ENCODE results near the gene ENOSF1. TPM values are rescaled to one million over a fixed set of nuclear protein-coding genes. Genes with fewer than 3 reads are reported as not detected.
"Not testable (repeated sequence)": the region's sequence is repeated elsewhere in the genome, so short reads cannot be mapped to it uniquely, and the experiment has no call there.

Gene ENOSF1
- total and polyA plus RNA-seq, 4 donors, result 24.8 to 63.6 (median 45.1) TPM

GRCh38 chr18:730692-731091 is 18.3 kb upstream of the ENOSF1 start:
- H3K4me1 ChIP-seq (ENCODE audit: control insufficient read depth, insufficient read depth, low read length), result no peaks in the 10 kb centered on the region
- DNase-seq (ENCODE audit: low read depth in 4 of 6, low spot score in 6 of 6), result no peak
- H3K4me3 ChIP-seq (ENCODE audit: low read depth, low read length), result no peak overlapping the region
- no peaks in the 10 kb centered on the region for H3K9me3 ChIP-seq (ENCODE audit: control insufficient read depth, insufficient read depth, low read length)
- no peak overlapping the region for H3K27ac ChIP-seq (ENCODE audit: low read depth, low read length)
- no peaks in the 10 kb centered on the region for H3K27me3 ChIP-seq (ENCODE audit: control insufficient read depth, insufficient read depth, low read length)
- peaks cover 10% of the 10 kb centered on the region for H3K36me3 ChIP-seq (ENCODE audit: control insufficient read depth, insufficient read depth, low read length)

GRCh38 chr18:730120-730519 is 17.7 kb upstream of the ENOSF1 start:
- H3K4me1 ChIP-seq (ENCODE audit: control insufficient read depth, insufficient read depth, low read length); H3K36me3 ChIP-seq (ENCODE audit: control insufficient read depth, insufficient read depth, low read length); H3K27me3 ChIP-seq (ENCODE audit: control insufficient read depth, insufficient read depth, low read length); H3K9me3 ChIP-seq (ENCODE audit: control insufficient read depth, insufficient read depth, low read length); DNase-seq (ENCODE audit: low read depth in 4 of 6, low spot score in 6 of 6); H3K4me3 ChIP-seq (ENCODE audit: low read depth, low read length); H3K27ac ChIP-seq (ENCODE audit: low read depth, low read length): not testable (repeated sequence)
- WGBS (ENCODE audit: insufficient coverage), result 100% methylated on average over 2 of the region's 5 CpGs

- Histone ChIP-seq H3K27me3 (ENCODE audit: control insufficient read depth, insufficient read depth, low read length) (no peaks in the 10 kb centered on the region), H3K9me3 (ENCODE audit: control insufficient read depth, insufficient read depth, low read length) (no peaks in the 10 kb centered on the region), H3K27ac (ENCODE audit: low read depth, low read length) (no peak overlapping the region), H3K36me3 (ENCODE audit: control insufficient read depth, insufficient read depth, low read length) (peaks cover 2% of the 10 kb centered on the region), H3K4me1 (ENCODE audit: control insufficient read depth, insufficient read depth, low read length) (no peaks in the 10 kb centered on the region), H3K4me3 (ENCODE audit: low read depth, low read length) (no peak overlapping the region)
- DNase-seq (ENCODE audit: low read depth in 4 of 6, low spot score in 6 of 6), result no peak
- WGBS (ENCODE audit: insufficient coverage), result 98% methylated on average over 5 of the region's 9 CpGs
Measured at GRCh38 chr18:725646-726045, 13.2 kb upstream of the ENOSF1 start.

GRCh38 chr18:723541-724080 is 11.2 kb upstream of the ENOSF1 start:
- Histone ChIP-seq H3K27me3 (ENCODE audit: control insufficient read depth, insufficient read depth, low read length) (no peaks in the 10 kb centered on the region), H3K4me1 (ENCODE audit: control insufficient read depth, insufficient read depth, low read length) (no peaks in the 10 kb centered on the region), H3K9me3 (ENCODE audit: control insufficient read depth, insufficient read depth, low read length) (no peaks in the 10 kb centered on the region), H3K36me3 (ENCODE audit: control insufficient read depth, insufficient read depth, low read length) (peaks cover 2% of the 10 kb centered on the region), H3K4me3 (ENCODE audit: low read depth, low read length) (no peak overlapping the region), H3K27ac (ENCODE audit: low read depth, low read length) (no peak overlapping the region)
- no peak for DNase-seq (ENCODE audit: low read depth in 4 of 6, low spot score in 6 of 6)
- no CpG with 5 or more reads among the region's 1 CpG for WGBS (ENCODE audit: insufficient coverage)

GRCh38 chr18:717003-717402 is 4.6 kb upstream of the ENOSF1 start:
- H3K27ac ChIP-seq (ENCODE audit: low read depth, low read length), result no peak overlapping the region
- WGBS (ENCODE audit: insufficient coverage), result 100% methylated on average over 1 of the region's 4 CpGs
- H3K9me3 ChIP-seq (ENCODE audit: control insufficient read depth, insufficient read depth, low read length), result no peaks in the 10 kb centered on the region
- H3K36me3 ChIP-seq (ENCODE audit: control insufficient read depth, insufficient read depth, low read length), result peaks cover 2% of the 10 kb centered on the region
- H3K4me1 ChIP-seq (ENCODE audit: control insufficient read depth, insufficient read depth, low read length), result peaks cover 5% of the 10 kb centered on the region
- H3K27me3 ChIP-seq (ENCODE audit: control insufficient read depth, insufficient read depth, low read length), result no peaks in the 10 kb centered on the region
- H3K4me3 ChIP-seq (ENCODE audit: low read depth, low read length), result no peak overlapping the region
- DNase-seq (ENCODE audit: low read depth in 4 of 6, low spot score in 6 of 6), result no peak

- H3K36me3 ChIP-seq (ENCODE audit: control insufficient read depth, insufficient read depth, low read length), result no peaks in the 10 kb centered on the region
- no peaks in the 10 kb centered on the region for H3K9me3 ChIP-seq (ENCODE audit: control insufficient read depth, insufficient read depth, low read length)
- H3K27me3 ChIP-seq (ENCODE audit: control insufficient read depth, insufficient read depth, low read length), result no peaks in the 10 kb centered on the region
- DNase-seq (ENCODE audit: low read depth in 4 of 6, low spot score in 6 of 6), result no peak
- no peak overlapping the region for H3K4me3 ChIP-seq (ENCODE audit: low read depth, low read length)
- peaks cover 9% of the 10 kb centered on the region for H3K4me1 ChIP-seq (ENCODE audit: control insufficient read depth, insufficient read depth, low read length)
- WGBS (ENCODE audit: insufficient coverage), result no CpG with 5 or more reads among the region's 1 CpG
- H3K27ac ChIP-seq (ENCODE audit: low read depth, low read length), result no peak overlapping the region
Measured at GRCh38 chr18:715626-716025, 3.2 kb upstream of the ENOSF1 start.

- WGBS (ENCODE audit: insufficient coverage), result 81% methylated on average over 17 of the region's 23 CpGs
- no peaks in the 10 kb centered on the region for H3K36me3 ChIP-seq (ENCODE audit: control insufficient read depth, insufficient read depth, low read length)
- no peaks in the 10 kb centered on the region for H3K9me3 ChIP-seq (ENCODE audit: control insufficient read depth, insufficient read depth, low read length)
- H3K4me1 ChIP-seq (ENCODE audit: control insufficient read depth, insufficient read depth, low read length), result peaks cover 9% of the 10 kb centered on the region
- H3K27me3 ChIP-seq (ENCODE audit: control insufficient read depth, insufficient read depth, low read length), result no peaks in the 10 kb centered on the region
- peak overlapping the region; percentile 28 for H3K4me3 ChIP-seq (ENCODE audit: low read depth, low read length)
- no peak overlapping the region for H3K27ac ChIP-seq (ENCODE audit: low read depth, low read length)
- DNase-seq (ENCODE audit: low read depth in 4 of 6, low spot score in 6 of 6), result no peak
Measured at GRCh38 chr18:713135-713490, 683 bp upstream of the ENOSF1 start.

- Histone ChIP-seq H3K9me3 (ENCODE audit: control insufficient read depth, insufficient read depth, low read length) (no peaks in the 10 kb centered on the region), H3K4me3 (ENCODE audit: low read depth, low read length) (peak overlapping the region; percentile 74), H3K27me3 (ENCODE audit: control insufficient read depth, insufficient read depth, low read length) (no peaks in the 10 kb centered on the region), H3K36me3 (ENCODE audit: control insufficient read depth, insufficient read depth, low read length) (no peaks in the 10 kb centered on the region), H3K4me1 (ENCODE audit: control insufficient read depth, insufficient read depth, low read length) (peaks cover 9% of the 10 kb centered on the region), H3K27ac (ENCODE audit: low read depth, low read length) (peak overlapping the region; percentile 64)
- under 1% methylated on average over 39 of the region's 42 CpGs for WGBS (ENCODE audit: insufficient coverage)
- peak in 4 of 6 donors; percentile 39 to 78 (median 56) for DNase-seq (ENCODE audit: low read depth in 4 of 6, low spot score in 6 of 6)
Measured at GRCh38 chr18:711657-712400, 601 bp downstream of the ENOSF1 start.

- Histone ChIP-seq H3K36me3 (ENCODE audit: control insufficient read depth, insufficient read depth, low read length) (no peaks in the 10 kb centered on the region), H3K27ac (ENCODE audit: low read depth, low read length) (peak overlapping the region; percentile 64), H3K9me3 (ENCODE audit: control insufficient read depth, insufficient read depth, low read length) (no peaks in the 10 kb centered on the region), H3K27me3 (ENCODE audit: control insufficient read depth, insufficient read depth, low read length) (no peaks in the 10 kb centered on the region), H3K4me1 (ENCODE audit: control insufficient read depth, insufficient read depth, low read length) (peaks cover 9% of the 10 kb centered on the region), H3K4me3 (ENCODE audit: low read depth, low read length) (peak overlapping the region; percentile 74)
- DNase-seq (ENCODE audit: low read depth in 4 of 6, low spot score in 6 of 6), result peak in 1 of 6 donors; percentile 44
- WGBS (ENCODE audit: insufficient coverage), result 10% methylated on average over 5 of the region's 8 CpGs
Measured at GRCh38 chr18:711310-711656, 1.1 kb downstream of the ENOSF1 start.
